Measurements from ENCODE around the gene MYBPC3. TPM values are rescaled to one million over a fixed set of nuclear protein-coding genes. Genes with fewer than 3 reads are reported as not detected.

MYBPC3 gene
- total RNA-seq, 2 experiments from 2014 or later = not detected

DNA sequence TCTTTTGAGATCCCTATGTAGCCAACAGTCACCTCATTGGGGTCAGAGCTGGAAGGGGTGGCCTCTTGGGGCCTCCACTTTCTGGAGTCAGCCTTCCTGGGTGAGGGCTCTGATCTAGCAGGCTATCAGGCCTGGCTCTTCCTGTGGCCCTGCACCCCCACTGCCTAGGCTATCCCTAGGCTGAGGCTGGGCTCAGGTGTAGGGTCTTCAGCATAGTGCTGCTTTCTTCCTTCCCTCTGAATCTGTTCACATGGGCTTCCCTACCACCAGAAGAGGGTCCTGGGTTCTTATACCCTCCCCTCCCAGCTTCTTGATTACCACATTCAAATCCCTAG is 26.3 kb upstream of the MYBPC3 start:
- Mint-ChIP-seq H3K9me3 (no peaks in the 10 kb centered on the region), H3K27ac (no peak overlapping the region), H3K4me1 (ENCODE audit: low read depth) (peaks cover 10% of the 10 kb centered on the region), H3K36me3 (ENCODE audit: low read depth) (no peaks in the 10 kb centered on the region), H3K4me3 (no peak overlapping the region), H3K27me3 (ENCODE audit: low read depth) (no peaks in the 10 kb centered on the region)
- no peak for DNase-seq
- CTCF ChIA-PET = interaction anchor here (1.1 kb wide), 1 partner anchor 14 kb away, joined by 3 read pairs; no protein-coding TSS in a partner anchor
- intact Hi-C loops (cut with micrococcal nuclease) = no loop called here

- Mint-ChIP-seq H3K36me3 (ENCODE audit: low read depth) (no peaks in the 10 kb centered on the region), H3K27me3 (ENCODE audit: low read depth) (no peaks in the 10 kb centered on the region), H3K4me1 (ENCODE audit: low read depth) (peaks cover 11% of the 10 kb centered on the region), H3K4me3 (no peak within 1 kb of the TSS), H3K9me3 (no peaks in the 10 kb centered on the region), H3K27ac (no peak within 1 kb of the TSS)
- CTCF ChIA-PET = interaction anchor here (1.1 to 1.9 kb wide), 2 partner anchors 15 to 29 kb away, joined by 3 to 4 read pairs; no protein-coding TSS in a partner anchor
- intact Hi-C loops (cut with micrococcal nuclease) = no loop called here
- DNase-seq = no peak
These were observed 25.7 kb upstream of the MYBPC3 start, which contains the start of gene SPI1 for GRCh38 chr11:47378010-47378835. Gene SPI1, minus strand, starts transcription at chr11:47378547. Its CDS starts 194 bp downstream, at chr11:47378353.

DNA sequence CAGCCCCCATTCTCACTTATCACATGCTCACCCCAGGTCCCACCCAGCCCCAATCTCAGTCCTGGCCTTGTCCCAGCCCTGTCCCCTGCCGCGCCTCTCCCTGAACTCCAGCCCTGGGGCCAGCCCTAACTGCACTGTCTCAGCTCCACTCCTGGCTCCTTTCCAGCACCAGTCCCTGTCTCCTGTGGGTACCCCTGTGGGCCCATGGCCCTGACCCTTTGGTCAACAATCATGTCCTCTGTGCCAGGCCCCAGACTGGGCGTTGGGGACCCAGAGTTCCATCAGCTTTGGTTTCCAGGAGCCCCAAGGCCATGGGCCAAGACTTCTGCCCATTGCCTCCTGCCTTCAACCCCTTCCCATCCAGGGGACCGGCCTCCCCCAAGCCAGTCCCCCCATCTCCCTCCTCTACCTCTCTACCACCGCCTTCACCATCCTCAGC is 25.1 kb upstream of the MYBPC3 start:
- H3K27ac Mint-ChIP-seq = no peak overlapping the region

GRCh38 chr11:47376525-47377371 is 24.2 kb upstream of the MYBPC3 start:
- intact Hi-C loops (cut with micrococcal nuclease) = no loop called here
- no peak overlapping the region for H3K27ac Mint-ChIP-seq
- CTCF ChIA-PET = interaction anchor here (1.9 kb wide), 1 partner anchor 30 kb away, joined by 4 read pairs; no protein-coding TSS in a partner anchor
- H3K27me3 Mint-ChIP-seq (ENCODE audit: low read depth) = no peaks in the 10 kb centered on the region
- H3K4me3 Mint-ChIP-seq = no peak overlapping the region
- DNase-seq = no peak
- H3K4me1 Mint-ChIP-seq (ENCODE audit: low read depth) = peaks cover 11% of the 10 kb centered on the region
- no peaks in the 10 kb centered on the region for H3K9me3 Mint-ChIP-seq
- H3K36me3 Mint-ChIP-seq (ENCODE audit: low read depth) = no peaks in the 10 kb centered on the region

More for the DNA sequence above, 25.1 kb upstream of the MYBPC3 start:
- CTCF ChIA-PET = interaction anchor here (1.1 to 1.9 kb wide), 2 partner anchors 15 to 30 kb away, joined by 3 to 4 read pairs; no protein-coding TSS in a partner anchor
- H3K27me3 Mint-ChIP-seq (ENCODE audit: low read depth) = no peaks in the 10 kb centered on the region
- H3K4me3 Mint-ChIP-seq = no peak overlapping the region
- no peaks in the 10 kb centered on the region for H3K36me3 Mint-ChIP-seq (ENCODE audit: low read depth)
- intact Hi-C loops (cut with micrococcal nuclease) = no loop called here
- no peaks in the 10 kb centered on the region for H3K9me3 Mint-ChIP-seq
- no peak for DNase-seq
- peaks cover 11% of the 10 kb centered on the region for H3K4me1 Mint-ChIP-seq (ENCODE audit: low read depth)

- Mint-ChIP-seq H3K4me1 (ENCODE audit: low read depth) (peaks cover 11% of the 10 kb centered on the region), H3K27me3 (ENCODE audit: low read depth) (no peaks in the 10 kb centered on the region), H3K9me3 (no peaks in the 10 kb centered on the region), H3K36me3 (ENCODE audit: low read depth) (no peaks in the 10 kb centered on the region), H3K4me3 (no peak overlapping the region), H3K27ac (no peak overlapping the region)
- CTCF ChIA-PET = interaction anchor here (1.9 kb wide), 1 partner anchor 31 kb away, joined by 4 read pairs; no protein-coding TSS in a partner anchor
- DNase-seq = no peak
- intact Hi-C loops (cut with micrococcal nuclease) = no loop called here
These were observed 23.6 kb upstream of the MYBPC3 start for GRCh38 chr11:47376107-47376524.

DNA sequence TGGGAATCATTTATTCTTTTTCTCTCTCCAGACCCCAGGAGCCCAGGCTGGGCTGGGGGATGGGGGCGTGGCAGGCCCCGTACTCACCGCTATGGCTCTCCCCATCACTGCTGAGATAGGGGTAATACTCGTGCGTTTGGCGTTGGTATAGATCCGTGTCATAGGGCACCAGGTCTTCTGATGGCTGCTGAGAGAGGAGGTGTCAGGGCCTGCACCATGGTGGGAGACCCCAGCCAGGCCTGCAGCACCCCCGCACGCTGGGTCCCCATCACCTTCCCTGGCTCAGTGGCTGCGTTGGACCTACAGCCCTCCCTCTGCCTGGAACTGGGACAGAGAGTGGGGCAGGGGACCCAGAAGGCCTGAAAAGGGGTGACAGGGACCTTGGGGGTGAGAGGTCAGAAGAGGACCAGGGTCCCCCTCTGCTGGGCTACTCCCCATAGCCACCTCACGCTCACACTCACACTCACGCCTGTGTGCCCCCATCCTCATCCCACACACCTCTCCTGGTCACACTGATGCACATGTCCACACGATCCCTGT is 23.1 kb upstream of the MYBPC3 start:
- H3K4me3 Mint-ChIP-seq = no peak overlapping the region
- H3K4me1 Mint-ChIP-seq (ENCODE audit: low read depth) = peaks cover 12% of the 10 kb centered on the region
- H3K27ac Mint-ChIP-seq = no peak overlapping the region
- H3K36me3 Mint-ChIP-seq (ENCODE audit: low read depth) = no peaks in the 10 kb centered on the region
- H3K27me3 Mint-ChIP-seq (ENCODE audit: low read depth) = no peaks in the 10 kb centered on the region
- intact Hi-C loops (cut with micrococcal nuclease) = no loop called here
- CTCF ChIA-PET = interaction anchor here (2.4 to 7.1 kb wide), 2 partner anchors 13 to 34 kb away, joined by 18 to 99 read pairs; partner anchors contain the start of gene SLC39A13
- no peak for DNase-seq
- no peaks in the 10 kb centered on the region for H3K9me3 Mint-ChIP-seq

GRCh38 chr11:47375020-47375419 is 22.5 kb upstream of the MYBPC3 start:
- H3K9me3 Mint-ChIP-seq = no peaks in the 10 kb centered on the region
- peaks cover 14% of the 10 kb centered on the region for H3K4me1 Mint-ChIP-seq (ENCODE audit: low read depth)
- H3K27ac Mint-ChIP-seq = no peak overlapping the region
- intact Hi-C loops (cut with micrococcal nuclease) = no loop called here
- CTCF ChIA-PET = interaction anchor here (0.9 to 7.1 kb wide), 14 partner anchors 14 to 478 kb away, joined by 3 to 99 read pairs (median 6); partner anchors contain the start of genes ACP2 and SLC39A13
- no peak for DNase-seq
- H3K4me3 Mint-ChIP-seq = no peak overlapping the region
- H3K27me3 Mint-ChIP-seq (ENCODE audit: low read depth) = no peaks in the 10 kb centered on the region
- H3K36me3 Mint-ChIP-seq (ENCODE audit: low read depth) = no peaks in the 10 kb centered on the region

DNA sequence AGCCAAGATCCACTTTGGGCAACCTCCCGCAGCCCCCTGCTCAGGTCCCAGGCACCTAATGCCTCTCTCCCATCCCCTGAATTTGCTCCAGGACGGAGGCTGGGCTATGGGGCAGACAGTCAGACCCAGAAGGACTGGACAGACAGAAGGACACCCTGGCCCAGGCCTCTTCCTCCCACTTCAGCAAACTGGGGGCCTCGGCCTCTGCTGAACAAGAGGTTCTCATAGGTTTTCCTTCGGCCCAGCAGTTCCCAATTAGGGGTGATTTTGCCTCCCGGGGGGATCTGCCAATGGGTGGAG is 22.2 kb upstream of the MYBPC3 start:
- CTCF ChIA-PET = interaction anchor here (0.6 to 7.1 kb wide), 36 partner anchors 10 to 482 kb away, joined by 3 to 99 read pairs (median 4); partner anchors contain the start of genes ACP2, CSTPP1, PSMC3 and RAPSN
- DNase-seq = no peak

DNA sequence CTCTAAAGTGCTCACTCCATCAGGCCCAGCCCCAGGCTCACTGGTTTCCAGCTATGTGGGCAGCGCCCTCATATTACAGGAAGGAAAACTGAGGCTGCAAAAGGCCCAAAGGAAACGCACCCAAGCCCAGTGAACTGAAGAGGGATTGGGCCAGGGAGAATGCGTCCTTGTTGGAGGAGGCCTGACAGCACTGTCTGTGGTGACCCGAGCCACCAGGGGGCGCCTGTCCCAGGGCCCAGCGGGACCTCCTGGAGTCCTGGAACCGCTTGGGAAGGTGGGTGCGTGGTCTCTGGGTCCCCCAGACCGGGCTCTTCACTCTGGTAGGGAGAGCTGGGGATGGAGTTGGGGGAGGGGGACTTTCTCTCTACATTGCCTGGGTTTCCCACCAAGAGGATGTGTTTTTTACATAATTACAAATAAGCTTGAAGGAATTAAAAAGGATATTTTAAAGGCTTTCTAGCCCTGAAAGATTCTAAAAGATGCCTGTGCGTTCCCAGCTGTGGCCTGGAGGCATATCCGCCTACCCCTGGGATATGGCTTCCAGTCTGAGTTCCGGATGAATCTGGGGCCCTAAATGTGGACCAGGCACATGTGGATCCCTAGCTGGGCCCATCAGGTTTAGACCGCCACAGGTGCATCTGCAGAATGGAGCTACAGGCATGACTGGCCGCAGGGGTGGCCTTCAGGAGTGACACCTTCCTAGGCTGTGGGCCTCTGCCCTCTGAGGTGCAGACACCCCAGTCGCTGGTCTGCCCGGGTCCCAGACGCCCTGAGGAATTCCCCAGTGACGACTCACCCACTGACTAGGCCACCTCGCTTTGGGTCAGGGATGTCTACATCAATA is 21.6 kb upstream of the MYBPC3 start:
- CTCF ChIA-PET = interaction anchor here (0.6 to 7.1 kb wide), 45 partner anchors 9 to 482 kb away, joined by 3 to 99 read pairs (median 4); partner anchors contain the start of genes ACP2, CSTPP1, PSMC3 and RAPSN
- Mint-ChIP-seq H3K27ac (no peak overlapping the region), H3K36me3 (ENCODE audit: low read depth) (no peaks in the 10 kb centered on the region), H3K4me1 (ENCODE audit: low read depth) (peaks cover 23% of the 10 kb centered on the region), H3K9me3 (no peaks in the 10 kb centered on the region), H3K27me3 (ENCODE audit: low read depth) (no peaks in the 10 kb centered on the region), H3K4me3 (no peak overlapping the region)
- DNase-seq = peak; percentile 89
- intact Hi-C loops (cut with micrococcal nuclease) = loop anchor here (1.0 kb wide), 5 partner anchors 34 to 736 kb away; partner anchors contain the start of gene SLC39A13

More for the DNA sequence above, 22.2 kb upstream of the MYBPC3 start:
- Mint-ChIP-seq H3K27me3 (ENCODE audit: low read depth) (no peaks in the 10 kb centered on the region), H3K4me1 (ENCODE audit: low read depth) (peaks cover 17% of the 10 kb centered on the region), H3K36me3 (ENCODE audit: low read depth) (no peaks in the 10 kb centered on the region), H3K27ac (no peak overlapping the region), H3K4me3 (no peak overlapping the region), H3K9me3 (no peaks in the 10 kb centered on the region)
- intact Hi-C loops (cut with micrococcal nuclease) = loop anchor here (1.0 kb wide), 5 partner anchors 34 to 736 kb away; partner anchors contain the start of gene SLC39A13

- Mint-ChIP-seq H3K27me3 (ENCODE audit: low read depth) (no peaks in the 10 kb centered on the region), H3K9me3 (no peaks in the 10 kb centered on the region), H3K36me3 (ENCODE audit: low read depth) (no peaks in the 10 kb centered on the region), H3K4me3 (no peak overlapping the region), H3K27ac (no peak overlapping the region), H3K4me1 (ENCODE audit: low read depth) (peaks cover 27% of the 10 kb centered on the region)
- intact Hi-C loops (cut with micrococcal nuclease) = no loop called here
- CTCF ChIA-PET = interaction anchor here (0.8 to 7.1 kb wide), 5 partner anchors 8 to 82 kb away, joined by 4 to 99 read pairs (median 15); partner anchors contain the start of gene SLC39A13
- DNase-seq = no peak
These were observed 19.9 kb upstream of the MYBPC3 start for GRCh38 chr11:47372422-47372821.

- DNase-seq = peak; percentile 31
- Mint-ChIP-seq H3K36me3 (ENCODE audit: low read depth) (no peaks in the 10 kb centered on the region), H3K4me3 (no peak overlapping the region)
These were observed 17.2 kb upstream of the MYBPC3 start for GRCh38 chr11:47369676-47370075.

More at GRCh38 chr11:47369676-47370075, 17.2 kb upstream of the MYBPC3 start:
- H3K27ac Mint-ChIP-seq = no peak overlapping the region
- H3K4me1 Mint-ChIP-seq (ENCODE audit: low read depth) = peaks cover 25% of the 10 kb centered on the region
- no peaks in the 10 kb centered on the region for H3K9me3 Mint-ChIP-seq
- intact Hi-C loops (cut with micrococcal nuclease) = no loop called here
- H3K27me3 Mint-ChIP-seq (ENCODE audit: low read depth) = no peaks in the 10 kb centered on the region
- CTCF ChIA-PET = interaction anchor here (0.6 to 7.1 kb wide), 3 partner anchors 40 to 126 kb away, joined by 3 to 99 read pairs (median 4); partner anchors contain the start of gene SLC39A13

Measured in activated naive CD4-positive, alpha-beta T cell treated with anti-CD3 and anti-CD28 coated beads for 36 hours (primary cell).